ENCODE results near the gene NFIA. TPM values are rescaled to one million over a fixed set of nuclear protein-coding genes. Genes with fewer than 3 reads are reported as not detected.

Gene NFIA
- total and polyA plus RNA-seq, 2 of the 13 experiments (the other 11 are each of a cell fraction or from before 2014, with no cell fraction given): 14.7 to 28.5 TPM

GRCh38 chr1:61192663-61193330 lies 110.4 kb downstream of the NFIA start (continued):
- TF ChIP-seq ZNF567 (CRISPR knock-in tag; IDR thresholded peaks at IDR 0.05; ENCODE audit: borderline replicate concordance): no peak
- TF ChIP-seq, protein P1, sequence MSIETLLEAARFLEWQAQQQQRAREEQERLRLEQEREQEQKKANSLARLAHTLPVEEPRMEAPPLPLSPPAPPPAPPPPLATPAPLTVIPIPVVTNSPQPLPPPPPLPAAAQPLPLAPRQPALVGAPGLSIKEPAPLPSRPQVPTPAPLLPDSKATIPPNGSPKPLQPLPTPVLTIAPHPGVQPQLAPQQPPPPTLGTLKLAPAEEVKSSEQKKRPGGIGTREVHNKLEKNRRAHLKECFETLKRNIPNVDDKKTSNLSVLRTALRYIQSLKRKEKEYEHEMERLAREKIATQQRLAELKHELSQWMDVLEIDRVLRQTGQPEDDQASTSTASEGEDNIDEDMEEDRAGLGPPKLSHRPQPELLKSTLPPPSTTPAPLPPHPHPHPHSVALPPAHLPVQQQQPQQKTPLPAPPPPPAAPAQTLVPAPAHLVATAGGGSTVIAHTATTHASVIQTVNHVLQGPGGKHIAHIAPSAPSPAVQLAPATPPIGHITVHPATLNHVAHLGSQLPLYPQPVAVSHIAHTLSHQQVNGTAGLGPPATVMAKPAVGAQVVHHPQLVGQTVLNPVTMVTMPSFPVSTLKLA (IDR thresholded peaks at IDR 0.05): no peak
- TF ChIP-seq, protein P2, sequence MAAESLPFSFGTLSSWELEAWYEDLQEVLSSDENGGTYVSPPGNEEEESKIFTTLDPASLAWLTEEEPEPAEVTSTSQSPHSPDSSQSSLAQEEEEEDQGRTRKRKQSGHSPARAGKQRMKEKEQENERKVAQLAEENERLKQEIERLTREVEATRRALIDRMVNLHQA (CRISPR knock-in tag; IDR thresholded peaks at IDR 0.05): no peak

DNA sequence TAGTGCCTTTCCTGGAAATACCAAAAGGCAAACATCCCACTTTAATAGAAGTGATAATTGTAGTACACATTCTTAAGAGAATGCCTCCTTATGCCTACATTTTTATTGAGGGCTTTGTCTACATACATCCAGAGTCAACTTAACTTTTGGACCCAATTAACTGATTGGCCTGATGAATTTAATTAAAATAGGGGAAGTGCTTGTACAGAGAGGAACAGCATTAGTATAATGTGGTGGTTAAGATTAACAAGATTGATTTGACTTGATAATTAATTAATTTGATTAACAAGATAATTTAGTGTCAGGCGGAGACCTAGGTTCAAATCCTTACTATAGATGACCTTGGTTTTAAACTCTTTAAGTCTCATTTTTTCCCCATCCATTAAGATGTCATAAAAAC lies 111.4 kb downstream of the NFIA start:
- BruUV-seq (replicated peaks): no TSS peak
- ATAC-seq (no peak), DNase-seq (ENCODE audit: low spot score) (no peak), FAIRE-seq (no peak)
- Histone ChIP-seq H3K27me3 (ENCODE audit: control insufficient read depth in 1 of 2, insufficient read depth in 2 of 2, low read length in 2 of 2) (no peaks in the 10 kb centered on the region), H3K4me3 (replicated peaks in 1 of 3; ENCODE audit: insufficient read depth in 1 of 3, low read depth in 2 of 3, low read length in 3 of 3) (no peak overlapping the region), H3K4me1 (ENCODE audit: insufficient read depth, low read length) (peaks cover 24% of the 10 kb centered on the region), H3K79me2 (ENCODE audit: insufficient read depth, low read length) (peaks cover 86% of the 10 kb centered on the region), H3K36me3 (replicated peaks in 1 of 2; ENCODE audit: control insufficient read depth in 1 of 2, insufficient read depth in 2 of 2, low read length in 2 of 2) (no peaks in the 10 kb centered on the region; a peak in 1 of 5 replicates), H3K27ac (ENCODE audit: extremely low read length, insufficient read depth, low read length) (no peak overlapping the region), H4K20me1 (ENCODE audit: insufficient read depth, low read length) (no peaks in the 10 kb centered on the region), H3K9me3 (ENCODE audit: low read length) (no peaks in the 10 kb centered on the region), H3K4me2 (ENCODE audit: low read depth, low read length) (no peak overlapping the region), H2AFZ (ENCODE audit: low read length) (no peak overlapping the region), H3K9ac (ENCODE audit: insufficient read depth, low read depth, low read length) (no peak overlapping the region)
- WGBS (ENCODE audit: low lambda C conversion rate): 94% methylated on average over 1 of the region's 1 CpG
- CTCF ChIA-PET (ENCODE audit: low intra/inter-chr PET ratio, low total read pairs): no interaction called here
- POLR2A ChIA-PET: interaction anchor here (0.7 kb wide), 1 partner anchor 10 kb away, joined by 3 read pairs; no protein-coding TSS in a partner anchor
- intact Hi-C loops (cut with micrococcal nuclease; ENCODE audit: unreplicated experiment) (no loop called here), in situ Hi-C loops (cut with HindIII; ENCODE audit: extremely low pct_ligation_motif_present, low pct_unique_long_range_greater_than_20kb) (no loop called here)
- no peak for TF ChIP-seq SP1 (IDR thresholded peaks at IDR 0.05)
- TF ChIP-seq SP1 (CRISPR knock-in tag; IDR thresholded peaks at IDR 0.05): no peak
- no peak for TF ChIP-seq NFE2L2 (IDR thresholded peaks at IDR 0.05; ENCODE audit: low read length)
